ENCODE data around the gene MAPK1. TPM values are rescaled to one million over a fixed set of nuclear protein-coding genes. Genes with fewer than 3 reads are reported as not detected.

The MAPK1 gene
- total RNA-seq, 2 experiments from 2014 or later = 39.4 to 44.0 TPM

DNA sequence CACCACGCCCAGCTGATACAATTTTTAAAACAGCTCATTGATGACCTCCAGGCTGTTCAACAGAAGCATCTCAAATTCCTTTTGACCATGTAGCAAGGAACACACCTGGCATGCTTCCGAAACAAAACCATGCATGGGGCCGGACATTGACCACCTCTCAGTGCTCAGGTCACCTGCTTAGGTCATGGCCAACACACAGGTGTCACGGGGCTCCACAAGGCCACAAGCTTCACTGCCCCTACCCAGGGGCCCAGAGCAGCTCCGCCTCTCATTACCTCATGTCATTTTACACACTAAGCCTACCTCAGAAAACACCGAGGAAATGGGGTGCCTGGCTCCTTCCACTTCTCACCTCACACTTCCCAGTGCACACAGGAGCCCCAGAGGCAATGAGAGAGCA is 158.5 kb downstream of the MAPK1 start:
- no peaks in the 10 kb centered on the region for H3K9me3 ChIP-seq (ENCODE audit: control insufficient read depth in 1 of 2, insufficient read depth in 1 of 2, low read length in 2 of 2)
- Mint-ChIP-seq H3K4me3 (no peak overlapping the region), H3K36me3 (ENCODE audit: low read depth) (no peaks in the 10 kb centered on the region), H3K4me1 (ENCODE audit: low read depth) (peaks cover 7% of the 10 kb centered on the region), H3K27ac (no peak overlapping the region), H3K9me3 (no peaks in the 10 kb centered on the region), H3K27me3 (no peaks in the 10 kb centered on the region)
- CTCF ChIA-PET = interaction anchor here (0.7 kb wide), 1 partner anchor 77 kb away, joined by 3 read pairs; no protein-coding TSS in a partner anchor
- TF ChIP-seq, protein P1, sequence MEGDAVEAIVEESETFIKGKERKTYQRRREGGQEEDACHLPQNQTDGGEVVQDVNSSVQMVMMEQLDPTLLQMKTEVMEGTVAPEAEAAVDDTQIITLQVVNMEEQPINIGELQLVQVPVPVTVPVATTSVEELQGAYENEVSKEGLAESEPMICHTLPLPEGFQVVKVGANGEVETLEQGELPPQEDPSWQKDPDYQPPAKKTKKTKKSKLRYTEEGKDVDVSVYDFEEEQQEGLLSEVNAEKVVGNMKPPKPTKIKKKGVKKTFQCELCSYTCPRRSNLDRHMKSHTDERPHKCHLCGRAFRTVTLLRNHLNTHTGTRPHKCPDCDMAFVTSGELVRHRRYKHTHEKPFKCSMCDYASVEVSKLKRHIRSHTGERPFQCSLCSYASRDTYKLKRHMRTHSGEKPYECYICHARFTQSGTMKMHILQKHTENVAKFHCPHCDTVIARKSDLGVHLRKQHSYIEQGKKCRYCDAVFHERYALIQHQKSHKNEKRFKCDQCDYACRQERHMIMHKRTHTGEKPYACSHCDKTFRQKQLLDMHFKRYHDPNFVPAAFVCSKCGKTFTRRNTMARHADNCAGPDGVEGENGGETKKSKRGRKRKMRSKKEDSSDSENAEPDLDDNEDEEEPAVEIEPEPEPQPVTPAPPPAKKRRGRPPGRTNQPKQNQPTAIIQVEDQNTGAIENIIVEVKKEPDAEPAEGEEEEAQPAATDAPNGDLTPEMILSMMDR (IDR thresholded peaks at IDR 0.05) = no peak
- DNase-seq = no peak
- ATAC-seq (ENCODE audit: poor library complexity) = no peak
- no peak overlapping the region for H3K27ac ChIP-seq (ENCODE audit: low read depth in 1 of 2, low read length in 2 of 2)
- H3K4me3 ChIP-seq (ENCODE audit: low read length) = no peak overlapping the region
- H3K27me3 ChIP-seq (ENCODE audit: control insufficient read depth in 1 of 2, insufficient read depth in 2 of 2, low read length in 2 of 2) = no peaks in the 10 kb centered on the region
- H3K36me3 ChIP-seq (ENCODE audit: insufficient read depth, low read length) = peaks cover 2% of the 10 kb centered on the region
- POLR2A ChIA-PET = no interaction called here
- intact Hi-C loops (cut with DNase I, micrococcal nuclease) = no loop called here
- H3K4me1 ChIP-seq (ENCODE audit: insufficient read depth, low read length) = peaks cover 6% of the 10 kb centered on the region

DNA sequence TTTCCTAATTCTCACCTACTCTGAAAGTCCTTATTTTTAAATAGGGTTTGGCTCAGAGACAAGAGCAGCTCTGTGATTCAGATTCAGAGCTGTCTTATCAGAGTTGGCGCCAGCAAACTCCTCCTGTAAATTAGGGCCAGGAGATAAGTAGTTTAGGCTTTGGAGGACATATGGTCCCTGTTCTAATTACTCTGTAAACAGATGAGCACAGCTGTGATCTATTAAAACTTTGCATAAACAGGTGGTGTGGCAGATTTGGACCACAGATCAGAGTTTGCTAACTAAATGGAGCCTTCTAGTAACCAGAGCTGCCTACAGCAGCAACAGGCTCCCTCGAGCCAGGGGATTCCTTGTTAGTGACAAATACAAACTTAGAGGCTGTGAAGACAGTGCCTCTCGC is 159.8 kb downstream of the MAPK1 start:
- Mint-ChIP-seq H3K36me3 (ENCODE audit: low read depth) (no peaks in the 10 kb centered on the region), H3K4me1 (ENCODE audit: low read depth) (no peaks in the 10 kb centered on the region), H3K27me3 (no peaks in the 10 kb centered on the region), H3K27ac (no peak overlapping the region), H3K4me3 (no peak overlapping the region), H3K9me3 (no peaks in the 10 kb centered on the region)
- POLR2A ChIA-PET = no interaction called here
- TF ChIP-seq, protein P1 (IDR thresholded peaks at IDR 0.05) = no peak
- peaks cover 2% of the 10 kb centered on the region for H3K36me3 ChIP-seq (ENCODE audit: insufficient read depth, low read length)
- no peaks in the 10 kb centered on the region for H3K9me3 ChIP-seq (ENCODE audit: control insufficient read depth in 1 of 2, insufficient read depth in 1 of 2, low read length in 2 of 2)
- no peak overlapping the region for H3K27ac ChIP-seq (ENCODE audit: low read depth in 1 of 2, low read length in 2 of 2)
- intact Hi-C loops (cut with DNase I, micrococcal nuclease) = no loop called here
- H3K4me1 ChIP-seq (ENCODE audit: insufficient read depth, low read length) = no peaks in the 10 kb centered on the region
- no peaks in the 10 kb centered on the region for H3K27me3 ChIP-seq (ENCODE audit: control insufficient read depth in 1 of 2, insufficient read depth in 2 of 2, low read length in 2 of 2)
- no peak for ATAC-seq (ENCODE audit: poor library complexity)
- no peak overlapping the region for H3K4me3 ChIP-seq (ENCODE audit: low read length)
- CTCF ChIA-PET = interaction anchor here (2.1 kb wide), 1 partner anchor 245 kb away, joined by 5 read pairs; the partner anchor contains the start of gene PPM1F
- no peak for DNase-seq

Other genes with a start within 250 kb of the MAPK1 start
- gene YDJC, start 237.6 kb downstream of the MAPK1 start, total RNA-seq = 10 to 100 TPM; 23.9 to 25.2 TPM
- gene CCDC116, start 234.9 kb downstream of the MAPK1 start, total RNA-seq = under 1 TPM; 0.14 to 0.20 TPM
- gene SDF2L1, start 225.3 kb downstream of the MAPK1 start, total RNA-seq = 10 to 100 TPM; 20.0 to 21.2 TPM
- 10 to 100 TPM; 43.8 to 46.2 TPM for gene PPIL2, start 201.6 kb downstream of the MAPK1 start, total RNA-seq
- gene YPEL1, start 131.9 kb downstream of the MAPK1 start, total RNA-seq = 1 to 10 TPM; 2.3 to 2.6 TPM
- 10 to 100 TPM; 18.0 to 18.3 TPM for gene PPM1F, start 85.2 kb upstream of the MAPK1 start, total RNA-seq
- gene TOP3B, start 115.1 kb upstream of the MAPK1 start, total RNA-seq = 10 to 100 TPM; 60.2 to 62.8 TPM